G401 (cell line): ENCODE results near the gene THSD7B. TPM values are rescaled to one million over a fixed set of nuclear protein-coding genes. Genes with fewer than 3 reads are reported as not detected.
"Not testable (repeated sequence)": the region's sequence is repeated elsewhere in the genome, so short reads cannot be mapped to it uniquely, and the experiment has no call there.

Experiments used
- DNase-seq: peaks from one replicate; pipeline ENCODE4 v3.0.0-alpha.2; 2015; ENCODE audit warnings: low spot score
- in situ Hi-C: cut with HindIII; loops from 2 replicates; pipeline ENCODE4 v1.10.0; 2016; ENCODE audit warnings: low sequenced_read_pairs, mixed read lengths
- total RNA-seq: library from RNA; depleted of rRNA; stranded (reverse); fragments of >200 nt; shearing (Covaris generic); gene quantifications from 2 replicates; pipeline ENCODE4 v1.2.3, GENCODE V29; 2014; rRNA removed

THSD7B gene
- not detected in 2 replicates for total RNA-seq

DNA sequence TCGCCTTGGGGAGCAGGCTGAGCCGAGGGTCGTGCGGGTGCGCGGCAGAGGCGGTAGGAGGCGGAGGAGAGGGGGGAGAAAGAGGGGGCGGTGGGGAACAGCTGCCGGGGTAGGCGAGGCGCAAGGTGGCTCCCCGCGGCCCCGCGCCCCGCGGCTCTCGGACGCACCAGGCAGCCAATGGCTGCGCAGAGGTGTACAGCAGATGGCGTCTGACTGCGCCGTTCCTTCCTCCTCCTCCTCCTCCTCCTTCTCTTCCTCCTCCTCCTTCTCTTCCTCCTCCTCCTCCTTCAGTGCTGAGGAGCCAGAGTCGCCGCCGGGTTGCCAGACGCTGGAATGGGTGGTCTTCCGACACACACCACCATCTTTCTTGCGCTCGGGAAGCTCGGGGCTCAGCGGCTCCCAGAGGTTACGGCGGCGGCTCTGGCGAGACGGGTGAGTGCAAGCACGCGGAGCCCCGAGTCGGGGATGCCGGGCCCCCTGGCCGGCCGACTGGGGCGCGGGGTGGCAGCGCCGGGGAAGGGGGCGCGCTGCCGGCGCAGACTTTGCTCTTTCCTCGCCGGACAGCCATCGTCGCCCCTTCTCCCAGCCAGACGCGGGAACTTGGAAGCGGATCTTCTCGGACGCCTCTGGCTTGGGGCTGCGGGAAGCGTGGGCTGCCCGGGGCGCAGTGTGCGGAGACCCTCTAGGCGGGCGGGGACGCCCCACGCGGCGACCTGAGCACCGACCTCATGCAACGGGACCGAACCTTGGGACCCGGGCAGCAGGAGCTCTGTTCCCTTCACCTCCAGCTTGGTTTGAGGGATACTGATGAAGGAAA is at the start of gene THSD7B:
Gene THSD7B (plus strand): TSS at position 290 of the 817 bp plus-strand sequence. CDS start 116,634 bp downstream, outside the sequence.
- DNase-seq, result no peak
- in situ Hi-C loops, result no loop called here

- in situ Hi-C loops, result no loop called here
- DNase-seq, result no peak
These were observed 47.1 kb upstream of the THSD7B start for GRCh38 chr2:136718273-136718672.

GRCh38 chr2:136727973-136728699 is 37.2 kb upstream of the THSD7B start:
- in situ Hi-C loops, result no loop called here
- DNase-seq, result no peak

DNA sequence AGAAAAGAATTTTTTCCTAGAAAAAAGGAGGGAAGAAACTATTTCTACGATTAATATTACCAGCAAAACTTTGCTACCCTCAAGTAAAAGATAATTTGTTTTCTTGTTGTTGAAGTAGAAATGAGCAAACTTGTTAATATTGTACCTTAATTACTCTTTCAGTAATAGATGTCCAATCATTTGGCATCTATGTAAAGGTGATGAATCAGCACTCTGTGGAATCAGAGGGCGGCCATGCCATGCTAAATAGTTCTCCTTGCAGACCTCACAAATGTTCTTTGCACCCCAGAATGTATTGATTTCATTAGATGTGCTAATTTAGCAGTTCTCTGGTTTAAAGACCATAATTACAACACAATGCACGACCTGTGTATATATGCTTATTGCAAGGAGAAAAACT is 29.1 kb upstream of the THSD7B start:
- in situ Hi-C loops, result no loop called here

GRCh38 chr2:136738044-136738443 is 27.3 kb upstream of the THSD7B start:
- DNase-seq, result no peak
- in situ Hi-C loops, result no loop called here

More for the DNA sequence above, 29.1 kb upstream of the THSD7B start:
- no peak for DNase-seq

GRCh38 chr2:136741471-136741870 is 23.9 kb upstream of the THSD7B start:
- DNase-seq, result no peak
- in situ Hi-C loops, result no loop called here

DNA sequence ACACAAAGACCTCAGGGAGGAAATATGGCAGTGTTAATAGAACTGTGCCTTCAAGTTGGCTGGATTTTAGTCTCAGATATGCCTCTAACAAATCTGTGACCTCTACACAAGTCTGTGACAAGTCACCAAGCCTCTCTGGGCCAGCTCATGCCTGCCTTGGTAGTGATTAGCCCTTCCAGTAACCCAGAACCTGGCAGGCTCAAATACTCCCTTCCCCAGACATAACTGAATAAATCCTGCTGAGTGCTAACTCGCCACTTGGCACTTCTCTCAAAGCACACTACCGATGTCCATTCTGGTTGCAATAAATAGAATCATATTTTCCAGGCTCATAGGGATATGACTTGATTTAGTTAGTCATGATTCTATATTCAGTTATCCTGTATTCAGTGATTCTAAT is 15.3 kb upstream of the THSD7B start:
- DNase-seq, result no peak
- in situ Hi-C loops, result no loop called here

GRCh38 chr2:136751406-136751805 is 13.9 kb upstream of the THSD7B start:
- in situ Hi-C loops, result no loop called here
- no peak for DNase-seq

GRCh38 chr2:136758504-136758903 is 6.8 kb upstream of the THSD7B start:
- in situ Hi-C loops, DNase-seq: not testable (repeated sequence)

GRCh38 chr2:136764452-136765255 is 691 bp upstream of the THSD7B start:
- in situ Hi-C loops, result no loop called here
- no peak for DNase-seq

DNA sequence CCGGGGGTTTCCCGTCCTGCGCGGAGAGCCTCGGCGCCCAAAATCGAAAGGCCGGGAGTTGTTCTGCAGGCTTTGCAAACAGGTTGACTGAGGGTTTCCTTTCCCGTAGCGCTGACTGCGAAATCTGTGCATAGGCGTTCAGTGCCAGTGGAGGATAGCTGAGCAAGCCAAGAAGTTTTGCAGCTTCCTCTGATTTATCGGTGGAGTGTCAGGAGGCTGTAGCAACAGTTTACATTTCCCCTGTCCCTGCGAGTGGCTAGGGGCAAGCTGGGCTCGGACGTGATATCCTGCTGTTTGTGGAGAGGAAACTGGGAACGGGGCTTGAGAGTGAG is 694 bp downstream of the THSD7B start:
- DNase-seq, result no peak
- in situ Hi-C loops, result no loop called here

- DNase-seq, result no peak
- in situ Hi-C loops, result no loop called here
These were observed 1.7 kb downstream of the THSD7B start for GRCh38 chr2:136767030-136767429.

DNA sequence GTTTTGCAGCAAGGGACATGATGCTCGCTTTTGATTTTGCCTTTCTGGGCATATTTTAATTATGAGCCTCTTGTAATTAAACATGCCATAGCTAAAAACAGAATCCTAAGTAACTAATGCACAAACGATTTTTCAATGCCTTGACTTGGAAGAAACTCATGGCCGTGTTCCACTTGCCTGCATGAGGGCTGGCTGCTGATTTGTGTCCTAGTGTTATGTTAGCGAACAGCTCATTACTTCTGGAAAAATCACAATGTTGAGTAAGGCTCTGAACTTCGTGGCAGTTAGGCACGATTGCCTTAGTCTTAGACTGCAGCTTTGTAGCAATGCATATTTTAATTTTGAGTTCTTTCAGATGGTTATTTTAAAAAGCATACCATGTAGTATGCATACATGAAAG is 4.5 kb downstream of the THSD7B start:
- no peak for DNase-seq
- in situ Hi-C loops, result no loop called here

DNA sequence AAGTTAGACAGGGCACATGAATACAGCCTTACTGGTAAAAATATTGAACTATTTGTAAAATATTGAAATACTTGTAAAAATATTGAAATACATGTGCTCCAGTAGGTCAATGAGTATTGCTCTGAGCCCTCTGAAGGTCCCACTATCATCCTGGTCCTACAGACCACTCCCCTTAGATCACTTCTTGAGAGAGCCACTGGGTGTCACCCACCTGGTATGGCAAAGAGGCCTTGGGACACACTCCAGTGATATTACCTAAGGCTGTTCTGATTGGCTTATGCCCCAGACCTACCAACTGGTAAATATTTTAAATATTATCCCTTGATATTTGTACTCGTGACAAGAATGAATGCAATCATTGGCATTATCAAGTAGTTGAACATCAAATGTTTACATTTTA is 5.0 kb downstream of the THSD7B start:
- no peak for DNase-seq

GRCh38 chr2:136777391-136777790 is 12.0 kb downstream of the THSD7B start:
- in situ Hi-C loops, result no loop called here
- DNase-seq, result no peak

More for the DNA sequence above, 5.0 kb downstream of the THSD7B start:
- in situ Hi-C loops, result no loop called here

- in situ Hi-C loops, result no loop called here
- DNase-seq, result no peak
These were observed 18.5 kb downstream of the THSD7B start for GRCh38 chr2:136783856-136784255.

GRCh38 chr2:136785215-136785614 is 19.9 kb downstream of the THSD7B start:
- DNase-seq, result no peak
- in situ Hi-C loops, result no loop called here

- in situ Hi-C loops, result no loop called here
- DNase-seq, result no peak
These were observed 22.6 kb downstream of the THSD7B start for GRCh38 chr2:136787970-136788369.

DNA sequence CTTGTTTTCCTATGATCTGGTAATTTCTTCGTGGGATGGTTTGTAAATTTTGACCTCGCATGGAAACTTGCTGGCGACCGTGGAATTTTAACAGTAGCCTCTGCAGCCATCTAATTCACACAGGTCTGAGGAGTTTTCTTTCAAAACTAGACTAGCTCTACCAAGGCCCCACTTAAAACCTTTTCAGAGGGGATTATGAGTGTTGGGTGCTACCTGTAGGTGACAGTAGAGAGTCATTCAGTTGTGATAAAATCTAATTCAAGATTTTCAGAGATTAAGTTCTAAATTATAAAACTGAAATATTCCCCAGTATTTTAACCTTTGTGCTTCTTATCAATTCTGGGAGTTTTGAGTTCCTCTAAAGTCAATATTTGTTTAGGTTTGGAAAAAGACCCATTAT is 31.0 kb downstream of the THSD7B start:
- DNase-seq, result no peak
- in situ Hi-C loops, result no loop called here

DNA sequence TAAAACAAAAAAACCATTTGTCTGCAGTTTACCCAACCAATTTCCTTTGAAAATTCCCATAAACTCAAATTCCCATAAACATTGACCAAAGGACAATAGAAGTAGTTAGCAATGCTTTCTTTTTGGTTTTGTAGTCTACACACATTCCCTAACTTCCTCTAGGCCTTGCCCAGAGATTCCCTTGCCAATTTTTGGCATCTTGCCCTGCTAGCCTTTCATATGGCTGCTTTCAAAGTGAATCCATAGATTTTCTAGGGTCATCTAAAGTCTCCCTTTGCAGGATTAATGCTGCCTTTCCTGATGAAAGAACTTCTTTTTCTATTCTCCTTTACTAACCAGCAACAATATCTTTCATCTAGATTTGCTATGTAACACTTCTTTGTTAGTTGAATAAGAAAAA is 33.4 kb downstream of the THSD7B start:
- in situ Hi-C loops, result no loop called here
- no peak for DNase-seq
